Ovary (tissue), 3 donors: ENCODE results near the gene APOH.

ENCODE experiments used
- POLR2A ChIP-seq: fragments of 450-650 bp; IDR thresholded peaks from one replicate; pipeline ENCODE4 v1.6.1; 2017; ENCODE audit warnings: antibody characterized with exemption, mild to moderate bottlenecking, moderate library complexity
- TF ChIP-seq, protein P1 (sequence below), 3 donors: fragments of 450-650 bp in 2 of 3; fragments of 200-600 bp in 1 of 3; IDR thresholded peaks; one replicate each; pipeline versions ENCODE4 v1.5.1 to v1.8.0; 2016 to 2022; ENCODE audit warnings: antibody characterized with exemption in 3 of 3, mild to moderate bottlenecking in 1 of 3
- donor health status: DM: no; HTN: no; CAD: no.

DNA sequence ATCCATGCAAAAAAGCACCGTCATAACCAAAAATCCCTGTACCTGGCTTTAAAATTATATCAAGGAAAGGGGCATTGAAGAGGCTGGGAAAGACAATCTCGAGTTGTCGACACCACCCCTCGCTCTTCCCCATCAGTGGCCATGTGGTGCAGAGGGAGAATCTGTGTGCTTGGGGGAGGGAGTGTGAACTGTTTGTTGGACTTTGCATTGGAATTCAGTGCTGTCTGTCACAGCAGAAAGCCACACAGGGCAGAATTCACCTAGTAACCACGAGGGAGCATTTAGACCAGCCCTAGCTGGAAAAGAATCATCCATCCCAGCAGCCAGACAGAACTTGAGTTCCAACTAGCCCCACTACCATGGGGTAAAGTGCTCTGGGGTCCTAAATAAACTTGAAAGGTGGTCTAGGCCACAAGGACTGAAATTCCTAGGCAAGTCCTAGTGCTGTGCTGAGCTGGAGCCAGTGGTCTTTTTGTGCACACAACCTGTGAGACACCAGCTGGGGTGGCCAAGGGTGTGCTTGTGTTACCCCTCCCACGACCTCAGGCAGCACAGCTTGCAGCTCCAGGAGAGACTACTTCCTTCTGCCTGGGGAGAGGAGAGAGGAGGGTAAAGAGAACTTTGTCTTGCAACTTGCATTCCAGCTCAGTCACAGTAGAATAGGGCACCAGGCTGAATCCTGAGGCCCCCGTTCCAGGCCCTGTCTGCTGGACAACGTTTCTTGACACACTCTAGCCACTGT, 25.8 kb downstream of the APOH start:
- TF ChIP-seq, protein P1, sequence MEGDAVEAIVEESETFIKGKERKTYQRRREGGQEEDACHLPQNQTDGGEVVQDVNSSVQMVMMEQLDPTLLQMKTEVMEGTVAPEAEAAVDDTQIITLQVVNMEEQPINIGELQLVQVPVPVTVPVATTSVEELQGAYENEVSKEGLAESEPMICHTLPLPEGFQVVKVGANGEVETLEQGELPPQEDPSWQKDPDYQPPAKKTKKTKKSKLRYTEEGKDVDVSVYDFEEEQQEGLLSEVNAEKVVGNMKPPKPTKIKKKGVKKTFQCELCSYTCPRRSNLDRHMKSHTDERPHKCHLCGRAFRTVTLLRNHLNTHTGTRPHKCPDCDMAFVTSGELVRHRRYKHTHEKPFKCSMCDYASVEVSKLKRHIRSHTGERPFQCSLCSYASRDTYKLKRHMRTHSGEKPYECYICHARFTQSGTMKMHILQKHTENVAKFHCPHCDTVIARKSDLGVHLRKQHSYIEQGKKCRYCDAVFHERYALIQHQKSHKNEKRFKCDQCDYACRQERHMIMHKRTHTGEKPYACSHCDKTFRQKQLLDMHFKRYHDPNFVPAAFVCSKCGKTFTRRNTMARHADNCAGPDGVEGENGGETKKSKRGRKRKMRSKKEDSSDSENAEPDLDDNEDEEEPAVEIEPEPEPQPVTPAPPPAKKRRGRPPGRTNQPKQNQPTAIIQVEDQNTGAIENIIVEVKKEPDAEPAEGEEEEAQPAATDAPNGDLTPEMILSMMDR (IDR thresholded peaks at IDR 0.05): no peak
- no peak for TF ChIP-seq POLR2A
